Thoracic aorta (tissue), 2 donors: ENCODE data around the gene PDILT. TPM values are rescaled to one million over a fixed set of nuclear protein-coding genes. Genes with fewer than 3 reads are reported as not detected.
"Not testable (repeated sequence)": the region's sequence is repeated elsewhere in the genome, so short reads cannot be mapped to it uniquely, and the experiment has no call there.

Experiments used
- ATAC-seq: fragments of 150-250 bp; one replicate; pipeline ENCODE4 v1.8.0; 2017; ENCODE audit warnings: low read depth; ENCODE audit not compliant: insufficient number of reproducible peaks, low FRiP score
- DNase-seq: peaks from one replicate; pipeline ENCODE4 v3.0.0-alpha.2; 2020; ENCODE audit warnings: low spot score
- H3K27ac ChIP-seq, 2 donors: fragments of 200-600 bp; sonication (generic); 1 replicate in 1 of 2; 2 replicates in 1 of 2; pipeline ENCODE4 v1.5.1; 2016; ENCODE audit warnings: mild to moderate bottlenecking in 2 of 2, moderate library complexity in 2 of 2
- H3K27me3 ChIP-seq: fragments of 200-600 bp; sonication (generic); replicated peaks from 2 replicates; pipeline ENCODE4 v1.6.0; 2016; ENCODE audit warnings: mild to moderate bottlenecking; ENCODE audit not compliant: insufficient read depth
- H3K36me3 ChIP-seq: fragments of 200-600 bp; sonication (generic); one replicate; pipeline ENCODE4 v1.5.1; 2016
- H3K4me1 ChIP-seq, 2 donors: fragments of 200-600 bp; sonication (generic); 1 replicate in 1 of 2; 2 replicates in 1 of 2; pipeline versions ENCODE4 v1.5.1 to v1.6.0; 2016; ENCODE audit warnings: low read depth in 2 of 2, mild to moderate bottlenecking in 1 of 2; ENCODE audit not compliant: control insufficient read depth in 1 of 2
- H3K4me3 ChIP-seq: fragments of 200-600 bp; sonication (generic); 2 replicates; pipeline ENCODE4 v1.5.1; 2016; ENCODE audit warnings: mild to moderate bottlenecking
- H3K9me3 ChIP-seq: fragments of 200-600 bp; sonication (generic); 2 replicates; pipeline ENCODE4 v1.5.1; 2016
- total RNA-seq, 2 donors: library from RNA; depleted of rRNA; stranded (reverse); fragments of >200 nt; gene quantifications; one replicate each; pipeline versions ENCODE4 v1.1.0 to v1.2.3, GENCODE V29; 2016
- TF ChIP-seq, protein P1 (sequence below): fragments of 200-600 bp; sonication (generic); IDR thresholded peaks from one replicate; pipeline ENCODE4 v1.5.1; 2019; ENCODE audit warnings: antibody characterized with exemption

PDILT gene, protein sequence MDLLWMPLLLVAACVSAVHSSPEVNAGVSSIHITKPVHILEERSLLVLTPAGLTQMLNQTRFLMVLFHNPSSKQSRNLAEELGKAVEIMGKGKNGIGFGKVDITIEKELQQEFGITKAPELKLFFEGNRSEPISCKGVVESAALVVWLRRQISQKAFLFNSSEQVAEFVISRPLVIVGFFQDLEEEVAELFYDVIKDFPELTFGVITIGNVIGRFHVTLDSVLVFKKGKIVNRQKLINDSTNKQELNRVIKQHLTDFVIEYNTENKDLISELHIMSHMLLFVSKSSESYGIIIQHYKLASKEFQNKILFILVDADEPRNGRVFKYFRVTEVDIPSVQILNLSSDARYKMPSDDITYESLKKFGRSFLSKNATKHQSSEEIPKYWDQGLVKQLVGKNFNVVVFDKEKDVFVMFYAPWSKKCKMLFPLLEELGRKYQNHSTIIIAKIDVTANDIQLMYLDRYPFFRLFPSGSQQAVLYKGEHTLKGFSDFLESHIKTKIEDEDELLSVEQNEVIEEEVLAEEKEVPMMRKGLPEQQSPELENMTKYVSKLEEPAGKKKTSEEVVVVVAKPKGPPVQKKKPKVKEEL
- total RNA-seq, result not detected

DNA sequence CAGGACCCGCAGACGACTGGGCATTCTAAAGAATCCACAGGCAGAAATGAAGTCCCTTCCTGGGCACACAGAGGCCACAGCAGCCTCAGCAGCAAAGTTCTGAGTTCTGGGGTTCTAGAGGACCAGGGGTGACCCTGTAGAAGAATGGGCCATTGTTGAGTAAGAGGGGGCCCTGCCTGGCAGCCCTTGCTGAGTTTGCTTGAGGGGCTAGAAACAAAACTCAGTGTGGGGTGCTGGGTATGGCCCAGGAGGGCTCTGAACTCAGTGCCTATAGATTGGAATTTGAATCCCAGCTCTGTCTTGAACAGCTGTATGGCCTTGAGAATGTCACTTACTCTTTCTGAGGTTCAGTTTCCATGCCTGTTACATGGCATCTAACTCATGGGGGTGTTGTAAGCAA is at the start of gene PDILT:
Gene PDILT (minus strand): TSS at position 101 of the 400 bp plus-strand sequence. CDS start 5,437 bp downstream, outside the sequence.
- Histone ChIP-seq H3K9me3 (no peaks in the 10 kb centered on the region), H3K4me3 (no peak within 1 kb of the TSS), H3K4me1 (no peaks in the 10 kb centered on the region), H3K36me3 (no peaks in the 10 kb centered on the region), H3K27ac (no peak within 1 kb of the TSS), H3K27me3 (no peaks in the 10 kb centered on the region)
- TF ChIP-seq, protein P1, sequence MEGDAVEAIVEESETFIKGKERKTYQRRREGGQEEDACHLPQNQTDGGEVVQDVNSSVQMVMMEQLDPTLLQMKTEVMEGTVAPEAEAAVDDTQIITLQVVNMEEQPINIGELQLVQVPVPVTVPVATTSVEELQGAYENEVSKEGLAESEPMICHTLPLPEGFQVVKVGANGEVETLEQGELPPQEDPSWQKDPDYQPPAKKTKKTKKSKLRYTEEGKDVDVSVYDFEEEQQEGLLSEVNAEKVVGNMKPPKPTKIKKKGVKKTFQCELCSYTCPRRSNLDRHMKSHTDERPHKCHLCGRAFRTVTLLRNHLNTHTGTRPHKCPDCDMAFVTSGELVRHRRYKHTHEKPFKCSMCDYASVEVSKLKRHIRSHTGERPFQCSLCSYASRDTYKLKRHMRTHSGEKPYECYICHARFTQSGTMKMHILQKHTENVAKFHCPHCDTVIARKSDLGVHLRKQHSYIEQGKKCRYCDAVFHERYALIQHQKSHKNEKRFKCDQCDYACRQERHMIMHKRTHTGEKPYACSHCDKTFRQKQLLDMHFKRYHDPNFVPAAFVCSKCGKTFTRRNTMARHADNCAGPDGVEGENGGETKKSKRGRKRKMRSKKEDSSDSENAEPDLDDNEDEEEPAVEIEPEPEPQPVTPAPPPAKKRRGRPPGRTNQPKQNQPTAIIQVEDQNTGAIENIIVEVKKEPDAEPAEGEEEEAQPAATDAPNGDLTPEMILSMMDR, result no peak
- DNase-seq (no peak), ATAC-seq (no peak)

DNA sequence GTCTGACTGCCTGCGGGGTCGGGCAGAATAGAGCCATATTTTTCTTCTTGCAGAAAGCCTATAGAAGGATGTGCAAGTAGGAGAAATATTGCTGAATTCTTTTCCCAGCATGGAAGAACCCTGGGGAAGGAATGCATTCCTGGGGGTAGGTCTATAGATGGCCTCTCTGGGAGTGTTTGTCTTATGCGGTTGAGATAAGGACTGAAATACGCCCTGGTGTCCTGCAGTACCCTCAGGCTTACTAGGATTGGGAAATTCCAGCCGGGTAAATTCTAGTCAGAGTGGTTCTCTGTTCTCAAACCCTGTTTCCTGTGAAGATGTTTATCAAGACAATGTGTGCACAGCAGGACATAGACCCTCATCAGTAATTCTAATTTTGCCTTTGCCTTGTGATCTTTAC is 49.1 kb upstream of the PDILT start:
- H3K27ac ChIP-seq, DNase-seq, H3K4me3 ChIP-seq, H3K9me3 ChIP-seq, ATAC-seq, H3K27me3 ChIP-seq, H3K4me1 ChIP-seq, H3K36me3 ChIP-seq: not testable (repeated sequence)

DNA sequence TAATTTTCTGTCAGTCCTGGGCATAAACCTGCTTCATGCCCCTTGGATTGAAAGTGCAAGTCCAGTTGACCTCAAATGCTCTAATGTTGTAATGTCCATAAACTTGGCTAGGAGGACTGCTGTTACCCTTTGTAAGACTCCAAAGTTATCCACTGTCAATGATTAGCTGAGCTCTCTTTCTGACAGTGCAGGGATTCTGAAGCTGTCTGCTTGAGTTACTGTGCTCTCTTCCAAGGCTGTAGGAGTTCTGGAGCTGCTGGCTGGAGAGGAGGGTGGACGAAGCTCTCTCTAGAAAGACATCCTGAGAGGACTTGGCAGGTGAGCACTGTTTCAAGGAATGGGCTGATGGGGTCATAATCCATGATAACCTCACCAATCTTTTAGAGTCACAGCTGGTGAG is 46.8 kb upstream of the PDILT start, which contains the start of gene ACSM2A:
Gene ACSM2A (plus strand): TSS at position 158 of the 400 bp plus-strand sequence. CDS start 8,594 bp downstream, outside the sequence.
- not testable (repeated sequence) for H3K9me3 ChIP-seq, H3K36me3 ChIP-seq, H3K4me1 ChIP-seq, H3K27me3 ChIP-seq, DNase-seq, H3K27ac ChIP-seq, ATAC-seq, H3K4me3 ChIP-seq

DNA sequence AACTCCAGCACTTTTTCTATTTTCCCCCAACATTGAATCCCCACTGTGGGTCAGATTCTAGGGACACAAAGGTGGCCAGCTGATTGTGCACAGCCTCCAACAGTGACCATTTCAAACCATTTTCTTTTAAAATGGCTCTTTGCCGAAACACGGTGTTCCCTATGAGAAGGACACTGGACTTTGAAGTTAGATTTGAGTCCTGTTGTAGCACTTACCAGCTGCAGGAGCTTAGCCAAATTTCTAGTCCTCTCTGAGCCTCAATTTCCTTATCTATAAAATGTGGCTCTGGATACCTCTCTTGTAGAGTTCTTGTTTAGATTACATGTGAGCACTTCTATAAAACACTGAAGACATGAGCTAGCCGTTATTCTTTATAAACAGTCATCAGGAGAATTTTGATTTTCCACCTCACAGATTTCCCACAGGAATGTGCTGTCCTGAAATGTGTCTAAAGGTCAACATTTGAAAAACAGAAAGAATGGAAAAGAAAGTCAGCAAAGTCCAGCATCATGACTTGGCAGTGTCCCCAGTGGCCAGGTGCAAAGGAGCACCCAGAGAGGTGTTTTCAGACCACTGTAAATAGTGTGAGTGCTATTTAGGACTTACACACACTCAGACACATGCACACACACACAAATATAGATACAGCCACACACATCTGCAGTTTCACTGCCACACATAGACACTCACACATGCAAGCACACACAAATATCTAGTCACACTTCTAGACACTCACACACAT is 42.3 kb upstream of the PDILT start:
- not testable (repeated sequence) for H3K36me3 ChIP-seq, H3K27ac ChIP-seq, H3K9me3 ChIP-seq, H3K4me3 ChIP-seq, ATAC-seq, DNase-seq, H3K4me1 ChIP-seq, H3K27me3 ChIP-seq

DNA sequence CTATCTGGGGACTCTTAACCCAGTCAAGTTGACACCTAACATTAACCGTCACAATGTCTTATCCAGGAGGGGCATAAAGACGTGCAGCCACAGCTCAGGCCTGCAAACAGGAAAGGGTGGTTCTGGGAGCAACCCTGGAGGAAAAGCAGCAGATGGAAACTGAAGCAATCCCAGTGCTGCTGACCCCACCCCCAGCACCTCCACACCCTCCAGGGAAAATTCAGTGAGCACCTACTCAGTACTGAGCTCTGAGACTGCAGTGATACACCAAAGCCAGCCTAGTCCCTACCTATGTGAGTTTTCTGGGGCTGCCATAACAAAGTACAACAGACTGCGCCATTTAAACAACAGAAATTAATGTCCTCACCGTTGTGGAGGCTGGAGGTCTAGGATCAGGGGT is 37.3 kb upstream of the PDILT start:
- ATAC-seq, H3K9me3 ChIP-seq, DNase-seq, H3K27me3 ChIP-seq, H3K4me3 ChIP-seq, H3K36me3 ChIP-seq: not testable (repeated sequence)
- H3K4me1 ChIP-seq, result peaks cover 22 to 30% of the 10 kb centered on the region in 2 donors
- H3K27ac ChIP-seq, result peak overlapping the region in 1 of 2 donors; percentile 86

DNA sequence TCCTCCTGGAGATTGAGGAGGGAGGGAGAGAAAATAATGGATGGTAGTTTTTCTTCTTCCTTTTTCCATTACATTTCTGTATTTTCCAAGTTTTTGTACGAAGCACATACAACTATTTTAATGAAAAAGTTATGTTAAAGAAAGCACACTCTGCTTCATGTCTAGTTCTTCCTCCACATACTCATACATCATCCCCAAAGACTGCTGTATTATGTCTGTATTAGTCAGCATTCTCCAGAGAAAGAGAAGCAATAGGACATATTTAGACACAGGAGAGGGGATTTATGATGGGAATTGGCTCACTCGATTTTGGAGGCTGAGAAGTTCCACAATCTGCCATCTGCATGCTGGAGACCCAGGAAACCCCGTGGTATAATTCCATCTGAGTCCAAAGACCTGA is 36.7 kb upstream of the PDILT start:
- Histone ChIP-seq H3K27me3 (no peaks in the 10 kb centered on the region), H3K4me1 (peaks cover 22 to 30% of the 10 kb centered on the region in 2 donors), H3K9me3 (no peaks in the 10 kb centered on the region), H3K4me3 (no peak overlapping the region), H3K27ac (peak overlapping the region; percentile 67 to 86), H3K36me3 (no peaks in the 10 kb centered on the region)
- DNase-seq, result no peak
- ATAC-seq, result no peak
- TF ChIP-seq, protein P1, result no peak

DNA sequence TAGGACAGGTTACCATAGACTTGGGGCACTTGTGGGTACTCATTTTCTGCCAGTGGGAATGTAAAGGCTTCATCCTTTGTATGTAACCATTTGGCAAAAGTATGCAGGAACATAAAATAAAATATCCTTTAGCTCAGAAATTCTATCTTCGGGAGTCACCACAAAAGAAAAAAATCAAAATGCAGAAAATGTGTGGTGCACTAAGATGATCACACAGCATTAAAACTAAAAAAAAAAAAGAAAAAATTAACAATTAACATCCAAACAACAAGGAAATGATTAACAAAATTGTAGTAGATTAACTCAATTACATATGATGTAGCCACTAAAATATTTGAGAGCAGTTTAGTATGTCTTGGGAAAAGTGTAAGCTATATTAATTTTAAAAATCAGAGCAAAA is 36.2 kb upstream of the PDILT start:
- H3K4me1 ChIP-seq, result peaks cover 22 to 30% of the 10 kb centered on the region in 2 donors
- H3K36me3 ChIP-seq, H3K9me3 ChIP-seq, H3K4me3 ChIP-seq, ATAC-seq, H3K27me3 ChIP-seq, DNase-seq: not testable (repeated sequence)
- H3K27ac ChIP-seq, result peak overlapping the region; percentile 67 to 86

DNA sequence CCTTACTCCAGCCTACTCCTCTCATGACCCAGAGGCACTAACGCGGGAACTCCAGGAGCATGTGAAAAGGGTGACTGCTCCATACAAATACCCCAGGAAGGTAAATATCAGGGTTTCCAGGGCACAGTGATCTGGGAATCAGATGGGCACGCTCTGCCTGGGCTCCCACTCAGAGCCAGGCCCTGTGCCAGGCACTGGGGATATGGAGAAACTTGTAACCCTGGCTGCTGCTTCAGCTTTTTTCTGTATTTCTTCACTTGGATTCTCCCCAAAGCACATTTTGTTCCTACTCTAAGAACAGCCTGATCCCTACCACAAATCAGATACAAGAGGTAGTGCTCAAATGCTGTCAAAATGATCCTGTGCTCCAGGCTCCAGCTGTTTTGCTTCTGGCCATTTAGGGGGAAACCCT is 35.3 kb upstream of the PDILT start:
- Histone ChIP-seq H3K4me1 (peaks cover 22 to 30% of the 10 kb centered on the region in 2 donors), H3K27ac (peak overlapping the region; percentile 86 to 90), H3K4me3 (peak overlapping the region; percentile 30)
- not testable (repeated sequence) for H3K36me3 ChIP-seq, H3K27me3 ChIP-seq, H3K9me3 ChIP-seq
- peak; percentile 45 for DNase-seq
- ATAC-seq, result peak; percentile 86

DNA sequence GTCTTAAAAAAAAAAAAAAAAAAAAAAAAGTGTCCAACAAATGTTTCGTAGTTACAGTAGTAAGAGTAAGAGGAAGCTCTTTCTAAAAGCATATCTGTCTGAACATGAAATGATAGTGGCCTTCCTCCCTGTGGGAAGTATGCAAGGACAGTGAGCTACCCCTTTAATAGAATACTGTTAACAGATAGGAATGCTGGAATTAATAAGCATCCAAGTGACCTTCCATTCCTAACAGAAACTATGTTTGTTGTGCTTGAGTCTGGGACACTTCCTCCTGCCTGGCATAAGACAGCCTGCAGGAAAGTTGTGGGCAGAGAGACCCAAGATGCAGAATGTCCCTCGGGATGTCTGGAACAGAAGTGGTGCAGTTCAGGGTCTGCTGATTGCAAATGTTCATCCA is 34.4 kb upstream of the PDILT start:
- not testable (repeated sequence) for H3K4me3 ChIP-seq, H3K9me3 ChIP-seq, DNase-seq, H3K36me3 ChIP-seq, H3K27me3 ChIP-seq
- ATAC-seq, result peak; percentile 18
- Histone ChIP-seq H3K4me1 (peaks cover 22 to 30% of the 10 kb centered on the region in 2 donors), H3K27ac (peak overlapping the region; percentile 90 to 92)
